SIG-M5 treated with dmso at 0.1 percent for 504 hours (cell line): ENCODE measurements around the gene CHRDL1.

Experiments used
- DNase-seq: peaks from one replicate; lab custom pipeline; 2025; ENCODE audit not compliant: unreplicated experiment; lab: John Stamatoyannopoulos, UW

The CHRDL1 gene

DNA sequence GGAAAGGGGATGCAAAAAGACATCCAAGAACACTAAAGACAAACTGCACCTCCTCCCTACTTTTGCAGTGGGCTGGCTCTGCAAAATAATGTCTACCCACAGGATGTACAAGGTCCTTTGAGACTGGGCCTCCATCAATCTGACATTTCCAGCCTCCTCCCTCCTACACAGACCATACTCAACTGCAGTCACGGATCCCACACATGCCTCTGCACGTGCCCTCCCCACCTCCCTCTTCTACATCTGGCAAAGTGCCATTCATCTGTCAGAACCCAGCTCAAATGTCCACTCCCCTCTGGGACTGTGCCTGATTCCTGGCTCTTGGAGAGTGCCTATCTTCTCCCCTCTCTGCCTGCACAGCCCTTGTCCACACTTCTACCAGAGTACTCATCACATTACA lies 50.3 kb downstream of the CHRDL1 start:
- DNase-seq, result no peak

DNA sequence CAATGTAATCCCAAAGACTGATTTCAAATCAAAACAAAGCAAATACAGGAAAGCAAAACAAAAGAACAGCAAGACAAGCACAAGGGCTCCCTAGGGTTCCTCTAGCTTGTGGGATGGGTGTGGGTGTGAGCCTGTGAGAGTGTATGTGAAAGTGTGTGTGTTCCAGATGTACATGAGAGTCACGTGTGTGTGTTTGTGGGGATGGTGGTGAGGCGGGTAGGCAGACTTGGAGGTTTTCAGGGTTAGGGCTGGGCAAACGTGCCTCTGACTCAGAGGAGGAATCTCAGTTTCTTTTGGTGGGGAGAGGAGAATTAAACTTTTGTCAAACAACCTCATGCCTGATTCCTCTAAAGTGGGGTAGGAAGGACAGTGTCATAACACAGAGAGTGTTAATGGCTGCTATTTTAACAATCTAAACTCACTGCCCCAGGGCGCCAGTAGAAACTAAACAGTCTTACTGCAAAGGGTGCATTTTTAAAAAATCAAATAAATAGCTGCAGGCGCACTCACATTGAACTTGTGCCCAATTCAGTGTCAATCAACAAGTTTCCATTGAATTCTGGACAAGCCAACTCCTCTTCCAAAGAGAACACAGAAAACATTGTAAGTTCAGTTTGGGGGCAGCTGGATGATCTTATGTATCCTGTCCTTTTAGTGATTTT lies 51.8 kb downstream of the CHRDL1 start:
- DNase-seq, result no peak

DNA sequence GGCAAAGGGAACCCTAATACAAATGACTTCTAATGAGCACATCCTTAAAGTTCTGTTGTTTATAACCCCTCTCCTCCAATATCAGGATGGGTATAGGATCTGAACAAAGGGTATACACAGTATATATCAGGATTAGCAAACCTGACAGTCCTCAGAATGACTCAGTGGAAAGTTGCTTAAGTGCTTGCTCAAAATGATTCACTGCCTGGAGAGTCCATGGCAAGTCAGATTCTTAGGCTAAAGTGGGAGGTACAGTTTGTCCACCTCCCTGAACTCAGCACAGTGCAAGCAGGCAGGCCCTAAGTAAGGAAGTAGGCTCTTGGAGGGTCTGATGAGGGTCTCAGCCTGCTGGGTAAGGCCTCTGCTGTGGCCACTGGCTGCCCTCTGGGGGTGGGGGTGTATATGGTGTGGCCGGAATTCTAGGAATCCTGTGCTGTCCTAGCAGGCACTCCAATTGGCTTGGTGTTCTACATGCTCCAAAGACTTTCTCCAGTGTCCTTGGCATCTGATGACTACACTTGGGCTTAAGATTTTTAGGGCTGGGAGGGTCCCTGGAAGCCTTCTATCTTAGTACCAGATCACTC lies 54.3 kb downstream of the CHRDL1 start:
- no peak for DNase-seq

DNA sequence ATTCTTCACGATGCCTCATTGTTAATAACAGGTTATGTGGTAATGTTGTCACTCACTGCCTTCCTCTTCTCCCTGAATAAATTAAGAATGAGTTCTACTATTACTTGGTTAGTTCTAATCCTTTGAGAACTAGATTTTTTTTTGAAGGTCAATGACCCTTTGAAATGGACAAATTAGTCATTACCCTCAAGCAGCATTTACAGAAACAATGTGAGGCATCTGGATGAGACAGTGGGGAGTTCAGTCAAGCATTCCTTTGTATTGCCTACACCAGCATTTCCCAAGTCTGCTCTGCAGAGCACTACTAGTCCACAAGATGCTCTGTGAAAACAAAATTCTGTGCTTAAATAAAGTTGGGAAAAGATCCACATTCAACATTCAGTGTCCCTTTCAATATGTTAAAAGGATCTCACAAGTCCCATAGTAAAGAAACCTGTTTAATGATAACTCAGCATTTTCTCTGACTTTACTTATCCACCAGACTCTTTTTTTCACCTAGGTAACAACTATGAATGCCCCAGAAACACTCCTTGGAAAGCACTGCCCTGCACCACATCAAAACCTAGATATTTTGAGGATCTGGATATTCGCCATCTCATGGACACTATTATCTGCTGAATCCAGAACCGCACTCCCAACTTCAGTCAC lies 60.6 kb downstream of the CHRDL1 start:
- no peak for DNase-seq

DNA sequence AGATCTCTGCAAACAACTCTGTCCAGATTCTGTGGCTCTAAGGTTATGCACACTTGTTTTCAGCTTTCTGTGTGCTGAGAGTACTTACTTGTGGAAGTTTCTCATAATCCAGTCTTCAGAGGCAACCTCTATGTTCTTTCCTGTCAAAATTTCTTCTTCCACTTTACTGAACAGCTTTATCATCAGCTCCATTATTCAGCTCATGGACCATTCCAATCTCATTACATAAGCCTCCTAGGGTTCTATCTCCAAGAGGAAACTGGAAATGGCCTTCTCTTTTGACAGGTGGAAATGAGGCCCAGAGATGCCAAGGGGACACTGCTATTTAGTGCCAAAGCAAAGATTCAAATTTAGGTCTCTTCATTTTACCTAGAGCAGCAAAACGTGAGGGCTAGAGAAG lies 61.3 kb downstream of the CHRDL1 start:
- DNase-seq, result no peak

DNA sequence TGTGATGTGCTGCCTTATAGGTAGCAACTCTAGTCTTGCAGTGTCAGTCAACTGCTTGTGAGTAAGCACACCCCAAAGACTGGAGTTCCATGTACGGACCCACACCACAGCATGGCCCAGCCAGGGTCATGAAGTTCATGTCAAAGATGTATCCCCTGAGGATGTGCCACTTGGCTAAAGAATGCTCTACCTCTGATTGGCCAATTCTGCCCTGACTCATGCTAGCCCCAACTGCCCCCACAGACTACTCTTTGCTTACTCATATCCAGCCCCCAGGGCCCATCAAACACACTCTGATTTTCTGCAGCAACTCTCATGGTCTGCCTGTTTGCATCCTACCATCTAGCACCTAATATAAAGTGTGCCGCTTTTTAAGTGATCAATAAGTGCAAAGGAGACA lies 62.5 kb downstream of the CHRDL1 start:
- DNase-seq, result no peak

DNA sequence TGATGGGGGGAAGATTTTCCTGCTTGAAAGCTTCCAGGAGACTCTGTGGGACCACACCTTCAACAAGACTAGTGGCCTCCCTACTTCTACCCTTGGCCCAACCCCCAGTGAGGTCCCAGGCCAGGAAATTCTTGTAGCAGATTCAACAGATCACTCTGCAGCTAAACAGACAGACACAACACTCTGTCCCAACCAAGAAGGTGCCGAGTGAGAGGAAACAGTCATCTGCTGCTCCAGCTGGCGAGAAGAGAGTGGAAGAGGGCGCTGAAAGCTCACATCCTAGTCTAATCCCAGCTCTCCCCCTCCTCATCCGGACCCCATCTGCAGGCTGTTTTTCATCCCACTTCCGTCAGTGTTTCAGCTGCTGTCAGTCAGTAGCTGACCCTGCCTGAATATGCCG lies 63.4 kb downstream of the CHRDL1 start:
- DNase-seq, result no peak

DNA sequence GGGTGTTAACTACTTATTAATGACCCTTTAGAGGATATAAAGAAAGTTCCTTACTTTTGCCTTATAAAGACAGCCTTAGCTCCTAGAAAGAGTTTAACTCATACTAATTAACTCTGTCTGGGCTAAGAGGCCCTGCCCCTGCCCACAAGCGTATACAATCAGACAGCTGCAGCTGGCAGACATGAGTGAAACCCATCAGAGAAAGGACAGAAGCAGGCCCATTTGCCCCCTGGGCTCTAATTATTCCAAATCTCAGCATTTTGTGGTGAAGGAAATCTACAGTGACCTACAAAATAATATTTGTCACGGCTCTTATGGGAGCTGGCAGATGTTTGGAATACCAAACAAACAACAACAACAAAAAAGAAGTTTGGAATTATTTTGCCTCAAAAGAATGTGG lies 71.8 kb downstream of the CHRDL1 start:
- DNase-seq, result no peak

DNA sequence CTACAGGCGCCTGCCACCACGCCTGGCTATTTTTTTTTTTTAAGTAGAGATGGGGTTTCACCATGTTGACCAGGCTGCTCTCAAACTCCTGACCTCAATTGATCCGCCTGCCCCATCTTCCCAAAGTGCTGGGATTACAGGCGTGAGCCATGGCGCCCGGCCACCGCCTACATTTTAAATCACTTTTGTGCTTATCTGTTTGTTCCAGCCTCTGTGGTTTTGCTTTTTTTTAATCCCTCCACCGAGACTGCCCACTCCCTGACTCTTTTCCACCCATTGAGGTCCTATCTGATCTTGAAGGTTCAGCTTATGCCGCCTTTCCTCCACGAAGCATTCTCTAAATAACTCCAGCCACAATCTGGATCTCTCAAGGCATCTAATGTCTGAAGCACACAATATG lies 73.5 kb downstream of the CHRDL1 start:
- no peak for DNase-seq

DNA sequence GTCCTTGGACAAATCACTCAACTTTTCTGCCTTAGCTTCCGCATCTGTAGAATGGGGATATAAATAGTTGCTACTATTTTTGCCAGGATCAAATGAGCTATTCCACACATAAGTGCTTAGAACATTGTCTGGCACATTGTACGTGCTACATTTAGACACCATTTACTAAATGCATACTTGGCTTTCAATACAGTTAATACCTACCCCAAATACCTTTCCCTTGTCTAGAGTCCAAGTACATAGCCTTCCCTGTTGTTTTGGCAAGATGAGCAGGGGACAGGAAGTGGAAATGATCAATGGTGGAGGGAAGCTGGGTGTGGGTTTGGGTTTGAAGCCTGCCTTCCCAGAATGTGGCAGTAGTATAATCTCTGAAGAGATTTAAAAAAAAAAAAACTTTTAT lies 82.0 kb downstream of the CHRDL1 start:
- DNase-seq, result no peak

DNA sequence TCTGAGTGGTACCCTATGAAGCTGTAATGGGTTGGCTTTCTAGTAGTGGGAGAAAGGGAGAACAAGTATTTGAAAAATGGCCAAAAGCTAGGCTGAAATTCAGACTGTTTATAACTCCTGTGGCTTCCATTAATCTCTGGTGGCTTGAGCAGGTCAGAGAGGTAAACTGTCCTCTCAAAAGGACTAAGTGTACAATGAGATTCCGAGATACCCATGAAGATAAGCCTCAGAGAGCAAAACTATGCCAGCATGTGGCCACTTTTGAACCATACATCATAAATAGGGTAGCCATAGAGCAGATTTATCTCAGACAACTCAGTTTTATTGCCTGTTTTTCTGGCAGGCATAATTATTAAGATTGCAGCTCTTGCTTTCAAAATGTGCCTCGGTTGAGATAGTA lies 89.2 kb downstream of the CHRDL1 start:
- no peak for DNase-seq

DNA sequence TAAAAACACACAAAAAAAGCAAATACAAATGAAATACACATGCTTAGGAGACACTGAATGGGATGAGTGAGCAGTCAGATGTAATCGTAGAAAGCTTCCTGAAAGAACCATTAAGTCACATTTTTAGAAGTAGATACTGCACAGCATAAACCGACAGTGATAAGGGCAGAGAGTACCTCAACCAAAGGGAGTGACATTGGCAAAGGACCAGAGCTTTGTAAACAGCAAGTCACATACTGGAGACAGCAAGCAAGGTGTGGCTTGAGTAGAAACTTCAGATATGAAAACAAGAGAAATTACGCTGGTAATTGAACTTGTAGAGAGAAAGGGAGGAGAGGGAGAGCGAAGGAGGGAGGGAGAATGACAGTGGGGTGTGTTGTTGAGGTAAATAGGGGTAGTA lies 92.0 kb downstream of the CHRDL1 start:
- no peak for DNase-seq

DNA sequence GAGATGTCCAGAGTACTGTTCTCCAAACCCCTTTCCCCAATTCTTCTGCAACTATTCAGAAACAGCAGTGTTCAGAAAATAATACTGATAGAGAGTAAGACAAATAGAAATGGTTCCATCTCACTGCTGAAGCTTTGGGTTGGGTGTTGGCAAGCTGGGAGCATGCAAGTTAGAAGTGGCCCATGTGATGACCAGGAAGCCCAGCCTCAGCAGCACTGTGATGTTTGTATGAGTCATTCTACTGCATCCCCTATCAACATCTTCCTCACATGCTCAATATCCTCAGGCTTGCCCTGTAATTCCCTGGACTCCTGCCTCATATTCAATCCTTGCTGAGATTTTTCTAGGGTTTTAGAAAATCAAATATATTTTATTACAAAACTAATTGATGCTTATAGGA lies 96.5 kb downstream of the CHRDL1 start:
- no peak for DNase-seq

DNA sequence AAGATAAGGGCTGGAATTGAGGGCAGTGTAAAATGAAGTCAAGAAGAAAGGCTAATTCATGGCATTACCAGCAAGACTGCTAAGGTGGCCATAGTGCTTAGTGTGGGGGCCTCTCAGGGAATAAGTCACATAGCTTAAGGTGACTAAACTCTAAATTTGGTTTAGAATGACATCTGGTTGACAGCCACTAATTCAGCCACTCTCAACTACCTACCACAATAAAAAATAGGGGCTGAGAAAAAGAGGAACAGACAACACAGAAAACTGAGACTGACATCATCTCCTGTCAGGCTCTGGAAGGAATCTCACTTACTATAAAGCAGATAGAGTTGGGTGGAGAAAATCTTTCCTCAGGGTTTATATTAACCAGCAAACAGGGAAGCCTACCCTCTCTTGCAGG lies 96.9 kb downstream of the CHRDL1 start:
- DNase-seq, result no peak

DNA sequence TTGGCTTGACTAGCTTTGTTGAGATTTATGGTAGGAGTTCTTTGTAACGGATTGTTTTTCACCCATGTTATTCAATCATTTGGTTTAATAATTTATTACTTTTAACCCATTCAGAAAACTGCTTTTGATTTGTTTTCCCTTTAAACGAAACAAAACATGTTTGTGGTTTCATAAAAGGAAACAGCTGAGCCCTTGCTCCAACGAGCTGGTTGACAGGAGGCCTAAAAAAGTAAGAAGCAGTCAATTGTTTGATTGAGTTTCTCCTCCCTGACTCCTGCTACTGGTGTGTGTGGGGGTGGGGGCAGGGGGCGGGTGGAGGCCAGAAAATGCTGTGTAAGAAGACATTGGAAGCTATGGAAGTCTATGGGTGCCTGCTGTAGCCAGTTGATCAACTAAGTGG lies 102.8 kb downstream of the CHRDL1 start:
- no peak for DNase-seq

DNA sequence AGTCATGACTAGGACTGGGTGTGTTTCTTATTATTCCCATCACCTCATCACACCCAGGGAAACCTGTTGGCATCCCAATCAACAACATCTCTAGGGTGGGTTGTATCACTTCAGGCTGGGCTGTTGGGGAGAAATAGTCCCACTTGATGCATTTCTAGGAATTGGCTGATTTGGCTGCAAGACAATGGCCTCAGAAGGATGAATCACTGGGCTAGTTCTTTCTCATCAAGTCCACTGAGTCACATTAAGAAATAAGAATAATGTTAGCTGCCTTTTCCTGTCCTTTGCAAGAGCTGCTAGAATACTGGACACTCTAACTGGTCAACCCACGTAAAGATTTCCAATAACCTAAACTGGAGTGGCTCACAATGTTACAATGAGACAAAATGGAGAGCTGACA lies 104.2 kb downstream of the CHRDL1 start:
- no peak for DNase-seq

DNA sequence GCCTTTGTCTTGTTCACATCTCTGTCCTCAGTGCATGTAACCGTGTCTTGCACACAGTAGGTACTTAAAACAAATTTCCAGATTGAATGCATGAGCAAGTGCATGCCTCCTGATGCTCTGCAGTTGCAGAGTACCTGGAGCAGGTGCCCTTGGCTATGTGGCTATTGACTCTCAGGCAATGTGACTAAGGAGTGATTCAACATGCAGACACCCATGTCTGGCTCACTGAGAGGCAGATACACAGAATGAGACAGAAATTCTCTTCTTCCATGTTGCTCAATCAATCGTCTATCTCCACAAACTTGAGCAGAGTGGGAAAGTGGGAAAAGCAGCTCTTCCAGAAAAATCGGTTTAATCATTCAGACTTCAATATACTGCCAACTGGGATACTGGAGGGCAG lies 111.0 kb downstream of the CHRDL1 start:
- DNase-seq, result no peak

DNA sequence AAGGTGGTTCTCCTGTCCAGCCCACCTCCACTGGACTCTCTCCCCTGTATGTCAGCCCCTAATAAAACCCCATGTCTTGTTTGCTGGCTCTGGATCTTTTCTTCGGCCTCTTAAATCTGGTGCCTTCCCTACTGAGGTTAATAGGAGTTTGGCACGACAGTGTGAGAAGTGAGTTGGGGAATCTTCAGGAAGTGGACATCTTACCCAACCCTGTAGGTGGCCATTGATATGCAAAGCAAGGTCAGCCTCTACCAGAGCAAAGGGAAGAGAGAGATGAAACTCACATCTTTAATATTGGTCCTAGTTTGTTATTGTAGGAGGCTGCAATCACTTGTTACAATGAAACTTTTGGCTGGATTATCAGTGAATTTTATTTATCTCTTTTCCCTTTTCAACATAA lies 111.7 kb downstream of the CHRDL1 start:
- DNase-seq, result no peak

DNA sequence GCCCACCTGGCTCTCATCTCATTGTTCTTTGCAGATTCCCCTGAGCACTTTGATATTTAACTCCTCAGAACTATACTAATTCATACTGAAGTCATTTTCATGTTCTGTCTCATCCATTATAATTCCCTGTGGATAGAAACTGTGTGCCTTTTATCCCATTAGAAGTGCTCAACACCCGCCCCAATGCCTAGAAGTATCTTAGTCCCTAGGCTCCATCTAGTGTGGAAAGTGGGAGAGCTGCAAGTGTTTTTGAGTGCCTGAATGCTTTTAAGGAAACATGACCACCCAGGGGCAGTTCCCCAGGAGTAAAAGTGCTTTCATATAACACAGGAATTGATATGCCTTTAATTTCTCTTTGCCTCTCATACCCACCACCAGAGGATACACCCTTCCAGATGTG lies 117.0 kb downstream of the CHRDL1 start:
- DNase-seq, result no peak

DNA sequence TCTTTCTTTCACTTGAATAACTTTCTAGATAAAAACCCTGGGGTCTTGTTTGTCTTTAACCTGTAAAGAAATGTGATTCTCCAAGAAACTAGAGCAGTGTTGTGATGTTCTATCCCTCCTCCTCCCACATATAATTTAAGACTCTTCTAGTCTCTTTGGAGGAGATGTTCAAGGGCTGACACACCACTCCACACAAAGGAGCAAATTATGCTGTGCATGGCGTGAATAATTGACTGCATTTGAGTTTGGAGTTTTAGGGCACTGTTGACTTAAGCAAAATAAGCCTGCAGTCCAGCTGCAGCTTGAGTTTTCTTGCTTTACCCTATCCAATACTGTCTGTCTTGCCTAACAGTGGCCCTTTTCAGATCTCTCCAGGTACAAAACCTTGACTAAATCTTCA lies 119.7 kb downstream of the CHRDL1 start:
- DNase-seq, result no peak

DNA sequence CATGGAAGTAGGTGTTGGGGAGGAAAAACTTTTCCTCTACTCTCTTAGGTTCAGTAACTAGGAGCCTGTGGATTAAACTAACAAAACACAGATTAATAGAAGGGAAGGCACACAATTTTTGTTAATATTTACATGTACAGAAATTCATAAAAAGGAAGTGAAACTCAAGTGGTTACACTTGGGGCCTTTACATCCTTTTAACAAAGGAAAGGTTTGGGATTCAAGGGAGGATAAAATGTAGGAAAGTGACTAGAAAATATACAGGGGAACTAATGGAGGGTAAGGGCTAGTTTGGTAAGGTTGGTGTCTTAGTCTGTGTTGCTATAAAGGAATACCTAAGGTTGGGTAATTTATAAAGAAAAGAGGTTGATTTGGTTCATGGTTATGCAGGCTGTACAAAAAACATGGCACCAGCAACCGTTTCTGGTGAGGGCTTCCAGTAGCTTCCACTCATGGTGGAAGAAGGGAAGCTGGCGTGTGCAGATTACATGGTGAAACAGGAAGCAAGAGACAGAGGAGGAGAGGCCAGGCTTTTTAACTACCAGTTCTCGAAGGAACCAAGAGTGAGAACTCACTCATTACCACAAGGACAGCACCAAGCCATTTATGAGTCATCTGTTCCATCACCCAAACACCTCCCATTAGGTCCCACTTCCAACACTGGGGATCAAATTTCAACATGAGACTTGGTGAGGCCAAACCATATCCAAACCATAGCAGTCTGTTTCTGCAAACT lies 124.4 kb downstream of the CHRDL1 start:
- DNase-seq, result no peak

DNA sequence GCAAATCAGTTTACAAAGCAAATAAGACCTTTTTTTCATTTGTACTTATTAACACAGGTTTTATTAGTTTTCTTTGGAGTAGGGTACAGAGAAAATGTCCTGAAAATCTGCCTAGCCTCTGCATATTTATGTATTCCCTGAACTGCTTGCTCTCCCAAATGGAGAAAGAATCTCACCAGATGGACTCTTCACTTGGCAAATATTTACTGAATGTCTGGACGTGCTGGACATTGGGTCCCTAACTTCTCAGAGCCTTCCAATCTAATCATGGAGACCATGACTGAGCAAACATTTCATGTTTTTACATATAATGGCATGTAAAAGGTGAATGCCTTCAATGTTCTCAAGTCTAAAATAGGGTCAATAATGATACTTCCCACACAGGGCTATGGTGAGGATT lies 126.0 kb downstream of the CHRDL1 start:
- no peak for DNase-seq
